ENCODE results near the gene KBTBD3. TPM values are rescaled to one million over a fixed set of nuclear protein-coding genes. Genes with fewer than 3 reads are reported as not detected.
"Not testable (repeated sequence)": the region's sequence is repeated elsewhere in the genome, so short reads cannot be mapped to it uniquely, and the experiment has no call there.

KBTBD3 gene
- total RNA-seq, 1 experiment from 2014 or later, result 3.2 TPM

GRCh38 chr11:106014035-106014434 lies 63.1 kb downstream of the KBTBD3 start:
- Histone ChIP-seq H3K27me3 (replicated peaks; ENCODE audit: insufficient read depth, low read depth, low read length, poor library complexity) (no peaks in the 10 kb centered on the region), H3K36me3 (ENCODE audit: insufficient read depth, low read length, poor library complexity, severe bottlenecking) (peaks cover 18% of the 10 kb centered on the region), H3K27ac (ENCODE audit: low read depth, low read length, poor library complexity, severe bottlenecking) (no peak overlapping the region), H3K4me3 (ENCODE audit: low read depth, low read length, poor library complexity, severe bottlenecking) (no peak overlapping the region), H3K9me3 (ENCODE audit: low read depth, low read length, poor library complexity, severe bottlenecking) (no peaks in the 10 kb centered on the region), H3K4me1 (ENCODE audit: insufficient read depth, low read length, poor library complexity, severe bottlenecking) (peaks cover 15% of the 10 kb centered on the region)
- DNase-seq (ENCODE audit: low spot score), result no peak
- BruUV-seq (replicated peaks), result no TSS peak
- ChIA-PET POLR2A (ENCODE audit: low non-redundant PET) (no interaction called here), CTCF (no interaction called here)
- intact Hi-C loops (cut with micrococcal nuclease; ENCODE audit: unreplicated experiment), result no loop called here
- TF ChIP-seq, protein P1, sequence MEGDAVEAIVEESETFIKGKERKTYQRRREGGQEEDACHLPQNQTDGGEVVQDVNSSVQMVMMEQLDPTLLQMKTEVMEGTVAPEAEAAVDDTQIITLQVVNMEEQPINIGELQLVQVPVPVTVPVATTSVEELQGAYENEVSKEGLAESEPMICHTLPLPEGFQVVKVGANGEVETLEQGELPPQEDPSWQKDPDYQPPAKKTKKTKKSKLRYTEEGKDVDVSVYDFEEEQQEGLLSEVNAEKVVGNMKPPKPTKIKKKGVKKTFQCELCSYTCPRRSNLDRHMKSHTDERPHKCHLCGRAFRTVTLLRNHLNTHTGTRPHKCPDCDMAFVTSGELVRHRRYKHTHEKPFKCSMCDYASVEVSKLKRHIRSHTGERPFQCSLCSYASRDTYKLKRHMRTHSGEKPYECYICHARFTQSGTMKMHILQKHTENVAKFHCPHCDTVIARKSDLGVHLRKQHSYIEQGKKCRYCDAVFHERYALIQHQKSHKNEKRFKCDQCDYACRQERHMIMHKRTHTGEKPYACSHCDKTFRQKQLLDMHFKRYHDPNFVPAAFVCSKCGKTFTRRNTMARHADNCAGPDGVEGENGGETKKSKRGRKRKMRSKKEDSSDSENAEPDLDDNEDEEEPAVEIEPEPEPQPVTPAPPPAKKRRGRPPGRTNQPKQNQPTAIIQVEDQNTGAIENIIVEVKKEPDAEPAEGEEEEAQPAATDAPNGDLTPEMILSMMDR (conservative IDR thresholded peaks at IDR 0.05; ENCODE audit: low read depth, low read length), result no peak
- TF ChIP-seq EZH2 (IDR thresholded peaks at IDR 0.05; ENCODE audit: borderline replicate concordance, low read depth, low read length, poor library complexity, severe bottlenecking), result no peak

- DNase-seq (ENCODE audit: low spot score), result no peak
- H3K36me3 ChIP-seq (ENCODE audit: insufficient read depth, low read length, poor library complexity, severe bottlenecking), result peaks cover 30% of the 10 kb centered on the region
- no peak overlapping the region for H3K4me3 ChIP-seq (ENCODE audit: low read depth, low read length, poor library complexity, severe bottlenecking)
- TF ChIP-seq EZH2 (IDR thresholded peaks at IDR 0.05; ENCODE audit: borderline replicate concordance, low read depth, low read length, poor library complexity, severe bottlenecking), result no peak
- TF ChIP-seq, protein P1 (conservative IDR thresholded peaks at IDR 0.05; ENCODE audit: low read depth, low read length), result no peak
- peaks cover 15% of the 10 kb centered on the region for H3K4me1 ChIP-seq (ENCODE audit: insufficient read depth, low read length, poor library complexity, severe bottlenecking)
- no peaks in the 10 kb centered on the region for H3K9me3 ChIP-seq (ENCODE audit: low read depth, low read length, poor library complexity, severe bottlenecking)
- H3K27ac ChIP-seq (ENCODE audit: low read depth, low read length, poor library complexity, severe bottlenecking), result no peak overlapping the region
- ChIA-PET POLR2A (ENCODE audit: low non-redundant PET) (no interaction called here), CTCF (no interaction called here)
- H3K27me3 ChIP-seq (replicated peaks; ENCODE audit: insufficient read depth, low read depth, low read length, poor library complexity), result no peaks in the 10 kb centered on the region
- intact Hi-C loops (cut with micrococcal nuclease; ENCODE audit: unreplicated experiment), result no loop called here
- no TSS peak for BruUV-seq (replicated peaks)
Measured at GRCh38 chr11:106012744-106013143, 64.4 kb downstream of the KBTBD3 start.

- DNase-seq (ENCODE audit: low spot score), result no peak
- POLR2A ChIA-PET (ENCODE audit: low non-redundant PET), result no interaction called here
- intact Hi-C loops (cut with micrococcal nuclease; ENCODE audit: unreplicated experiment), result no loop called here
- no TSS peak for BruUV-seq (replicated peaks)
- Histone ChIP-seq H3K27me3 (replicated peaks; ENCODE audit: insufficient read depth, low read depth, low read length, poor library complexity) (no peaks in the 10 kb centered on the region), H3K27ac (ENCODE audit: low read depth, low read length, poor library complexity, severe bottlenecking) (no peak overlapping the region), H3K4me3 (ENCODE audit: low read depth, low read length, poor library complexity, severe bottlenecking) (no peak overlapping the region), H3K9me3 (ENCODE audit: low read depth, low read length, poor library complexity, severe bottlenecking) (no peaks in the 10 kb centered on the region), H3K36me3 (ENCODE audit: insufficient read depth, low read length, poor library complexity, severe bottlenecking) (peaks cover 41% of the 10 kb centered on the region), H3K4me1 (ENCODE audit: insufficient read depth, low read length, poor library complexity, severe bottlenecking) (peaks cover 15% of the 10 kb centered on the region)
- no peak for TF ChIP-seq EZH2 (IDR thresholded peaks at IDR 0.05; ENCODE audit: borderline replicate concordance, low read depth, low read length, poor library complexity, severe bottlenecking)
- TF ChIP-seq, protein P1 (conservative IDR thresholded peaks at IDR 0.05; ENCODE audit: low read depth, low read length), result no peak
- CTCF ChIA-PET, result no interaction called here
Measured at GRCh38 chr11:106011481-106011880, 65.7 kb downstream of the KBTBD3 start.

DNA sequence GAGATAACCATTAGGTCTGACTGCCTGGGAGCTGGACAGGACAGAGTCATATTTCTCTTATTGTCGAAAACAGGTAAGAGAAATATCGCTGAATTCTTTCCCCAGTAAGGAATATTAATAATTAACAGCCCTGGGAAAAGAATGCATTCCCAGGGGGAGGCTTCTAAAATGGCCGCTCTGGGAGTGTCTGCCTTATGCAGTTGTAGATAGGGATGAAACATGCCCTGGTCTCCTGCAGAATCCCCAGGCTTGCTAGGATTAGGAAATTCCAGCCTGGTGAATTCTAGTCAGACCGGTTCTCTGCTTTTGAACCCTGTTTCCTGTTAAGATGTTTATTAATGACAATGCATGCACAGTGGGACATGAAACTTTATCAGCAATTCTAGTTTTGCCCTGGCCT lies 74.1 kb downstream of the KBTBD3 start:
- POLR2A ChIA-PET (ENCODE audit: low non-redundant PET), result not testable (repeated sequence)

More for the DNA sequence above, 74.1 kb downstream of the KBTBD3 start:
- CTCF ChIA-PET; H3K27me3 ChIP-seq (replicated peaks; ENCODE audit: insufficient read depth, low read depth, low read length, poor library complexity); H3K4me3 ChIP-seq (ENCODE audit: low read depth, low read length, poor library complexity, severe bottlenecking); DNase-seq (ENCODE audit: low spot score); H3K9me3 ChIP-seq (ENCODE audit: low read depth, low read length, poor library complexity, severe bottlenecking); BruUV-seq (replicated peaks); intact Hi-C loops (cut with micrococcal nuclease; ENCODE audit: unreplicated experiment); H3K27ac ChIP-seq (ENCODE audit: low read depth, low read length, poor library complexity, severe bottlenecking); H3K4me1 ChIP-seq (ENCODE audit: insufficient read depth, low read length, poor library complexity, severe bottlenecking): not testable (repeated sequence)
- peaks cover 25% of the 10 kb centered on the region for H3K36me3 ChIP-seq (ENCODE audit: insufficient read depth, low read length, poor library complexity, severe bottlenecking)
